ENCODE results near the gene ABCD3. TPM values are rescaled to one million over a fixed set of nuclear protein-coding genes. Genes with fewer than 3 reads are reported as not detected.
"Not testable (repeated sequence)": the region's sequence is repeated elsewhere in the genome, so short reads cannot be mapped to it uniquely, and the experiment has no call there.

Gene ABCD3
- total RNA-seq, 1 donor from 2014 or later: 25.8 TPM

DNA sequence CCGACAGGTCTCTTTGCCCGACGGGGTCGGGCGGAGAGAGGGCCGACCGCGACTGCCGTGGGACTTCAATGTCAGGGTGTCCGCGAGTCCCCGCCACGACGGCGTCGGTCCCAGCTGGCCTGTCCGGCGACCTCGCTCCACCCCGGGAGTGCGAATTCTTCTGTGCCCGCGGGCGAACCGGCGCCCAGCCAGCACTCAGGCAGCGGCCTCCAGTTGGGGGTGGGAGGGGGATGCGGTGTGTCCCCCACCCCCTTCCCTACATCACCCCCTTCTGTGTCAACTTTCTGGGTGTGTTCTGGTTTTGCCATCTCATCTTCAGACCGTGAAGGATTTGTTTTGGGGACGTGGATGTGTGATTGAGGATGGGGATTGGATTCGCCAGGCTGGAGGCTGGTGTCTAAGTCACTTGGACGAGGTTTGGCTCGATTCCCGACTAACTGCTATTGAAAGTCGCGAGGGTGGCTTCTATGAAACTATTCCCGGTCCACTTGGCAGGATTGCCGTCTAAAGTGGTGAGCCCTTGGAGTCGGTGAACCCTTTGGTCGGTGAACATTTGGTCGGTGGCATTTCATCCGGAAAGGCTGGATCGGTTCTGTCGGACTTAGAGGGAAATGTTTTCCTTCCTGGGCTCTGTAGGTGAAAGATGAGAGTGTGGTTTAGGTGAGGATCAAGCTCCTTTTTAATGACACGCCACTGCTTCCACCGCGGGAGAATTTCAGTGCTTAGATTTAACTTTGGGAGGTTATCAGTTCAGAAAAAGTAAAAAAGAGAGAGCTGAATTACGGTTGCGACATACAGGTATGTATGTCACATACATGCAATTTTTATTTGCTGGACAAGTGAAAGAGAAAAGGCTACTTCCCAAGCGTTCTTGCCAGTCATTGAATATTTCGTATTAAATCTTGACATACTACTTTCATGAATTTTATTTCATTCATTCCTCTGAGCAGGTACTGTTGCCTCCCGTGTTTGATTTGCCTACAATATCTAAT lies 771 bp downstream of the ABCD3 start:
- H3K4me3 ChIP-seq (ENCODE audit: low read depth, low read length): peak overlapping the region; percentile 79
- TF ChIP-seq, protein P1, sequence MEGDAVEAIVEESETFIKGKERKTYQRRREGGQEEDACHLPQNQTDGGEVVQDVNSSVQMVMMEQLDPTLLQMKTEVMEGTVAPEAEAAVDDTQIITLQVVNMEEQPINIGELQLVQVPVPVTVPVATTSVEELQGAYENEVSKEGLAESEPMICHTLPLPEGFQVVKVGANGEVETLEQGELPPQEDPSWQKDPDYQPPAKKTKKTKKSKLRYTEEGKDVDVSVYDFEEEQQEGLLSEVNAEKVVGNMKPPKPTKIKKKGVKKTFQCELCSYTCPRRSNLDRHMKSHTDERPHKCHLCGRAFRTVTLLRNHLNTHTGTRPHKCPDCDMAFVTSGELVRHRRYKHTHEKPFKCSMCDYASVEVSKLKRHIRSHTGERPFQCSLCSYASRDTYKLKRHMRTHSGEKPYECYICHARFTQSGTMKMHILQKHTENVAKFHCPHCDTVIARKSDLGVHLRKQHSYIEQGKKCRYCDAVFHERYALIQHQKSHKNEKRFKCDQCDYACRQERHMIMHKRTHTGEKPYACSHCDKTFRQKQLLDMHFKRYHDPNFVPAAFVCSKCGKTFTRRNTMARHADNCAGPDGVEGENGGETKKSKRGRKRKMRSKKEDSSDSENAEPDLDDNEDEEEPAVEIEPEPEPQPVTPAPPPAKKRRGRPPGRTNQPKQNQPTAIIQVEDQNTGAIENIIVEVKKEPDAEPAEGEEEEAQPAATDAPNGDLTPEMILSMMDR (IDR thresholded peaks at IDR 0.05; ENCODE audit: insufficient read depth, low read length, poor library complexity, severe bottlenecking): no peak
- no peaks in the 10 kb centered on the region for H3K36me3 ChIP-seq (ENCODE audit: control insufficient read depth, insufficient read depth, low read length)
- no peaks in the 10 kb centered on the region for H3K27me3 ChIP-seq (ENCODE audit: control insufficient read depth, insufficient read depth, low read length)
- DNase-seq (ENCODE audit: low read depth): no peak

DNA sequence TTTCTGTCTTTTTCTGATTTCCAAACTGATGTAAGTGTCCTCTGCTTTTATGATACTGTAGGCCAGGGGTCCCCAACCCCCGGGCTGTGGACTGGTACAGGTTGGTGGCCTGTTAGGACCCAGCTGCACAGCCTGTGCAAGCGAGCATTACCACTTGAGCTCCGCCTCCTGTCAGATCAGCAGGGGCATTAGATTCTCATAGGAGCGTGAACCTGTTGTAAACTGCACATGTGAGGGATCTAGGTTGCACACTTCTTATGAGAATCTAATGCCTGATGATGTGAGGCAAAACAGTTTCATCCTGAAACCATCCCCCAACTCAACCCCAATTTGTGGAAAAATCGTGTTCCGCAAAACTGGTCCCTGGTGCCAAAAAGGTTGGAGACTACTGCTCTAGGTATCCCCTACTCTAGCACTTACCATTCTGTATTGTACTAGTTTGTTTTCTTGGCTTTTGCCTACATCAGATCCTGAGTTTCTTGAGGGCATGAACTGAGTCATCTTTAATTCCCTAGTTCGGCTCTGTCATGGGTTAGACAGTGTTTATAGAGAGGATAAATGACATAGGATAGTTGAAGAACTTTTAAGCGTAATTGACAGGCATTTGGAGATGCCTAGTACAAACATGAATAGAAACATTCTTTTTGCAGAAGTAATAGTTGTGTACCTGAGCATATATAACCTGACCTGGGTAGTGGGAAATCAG lies 4.1 kb downstream of the ABCD3 start:
- no peaks in the 10 kb centered on the region for H3K36me3 ChIP-seq (ENCODE audit: control insufficient read depth, insufficient read depth, low read length)
- H3K4me3 ChIP-seq (ENCODE audit: low read depth, low read length): no peak overlapping the region
- no peak for DNase-seq (ENCODE audit: low read depth)
- H3K27me3 ChIP-seq (ENCODE audit: control insufficient read depth, insufficient read depth, low read length): no peaks in the 10 kb centered on the region
- TF ChIP-seq, protein P1 (IDR thresholded peaks at IDR 0.05; ENCODE audit: insufficient read depth, low read length, poor library complexity, severe bottlenecking): no peak

DNA sequence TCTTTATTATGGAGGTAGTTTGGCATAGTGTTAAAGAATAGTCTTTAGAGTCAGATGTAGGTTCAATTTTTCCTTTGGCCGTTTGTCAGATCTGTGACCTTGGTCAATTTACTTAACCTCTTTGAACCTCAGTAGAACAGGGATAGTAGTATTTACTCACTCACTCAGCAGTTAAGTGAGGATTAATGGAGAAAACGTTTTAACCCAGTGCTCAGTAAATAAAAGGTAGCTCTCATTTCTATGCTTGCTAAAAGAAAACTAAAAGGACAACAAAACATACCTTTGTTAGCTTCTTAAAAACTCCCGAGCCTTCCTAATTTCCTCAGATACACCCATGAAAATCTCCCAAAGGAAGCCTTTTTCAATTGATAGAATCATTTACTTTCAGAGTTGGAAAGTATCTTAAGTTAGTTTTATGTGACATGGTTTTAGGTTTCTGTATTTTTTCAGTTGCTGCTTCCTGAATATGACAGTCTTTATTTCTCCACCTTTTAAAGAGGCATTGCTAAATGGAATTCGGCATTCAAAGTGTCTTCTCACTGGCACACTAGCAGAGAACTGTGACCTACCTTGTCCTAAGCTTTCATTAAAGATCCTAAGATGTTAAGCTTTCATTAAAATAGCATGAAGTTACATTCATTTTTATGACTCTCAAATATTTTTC lies 7.8 kb downstream of the ABCD3 start:
- no peak overlapping the region for H3K4me3 ChIP-seq (ENCODE audit: low read depth, low read length)
- H3K36me3 ChIP-seq (ENCODE audit: control insufficient read depth, insufficient read depth, low read length): no peaks in the 10 kb centered on the region
- H3K27me3 ChIP-seq (ENCODE audit: control insufficient read depth, insufficient read depth, low read length): no peaks in the 10 kb centered on the region
- DNase-seq (ENCODE audit: low read depth): no peak
- TF ChIP-seq, protein P1 (IDR thresholded peaks at IDR 0.05; ENCODE audit: insufficient read depth, low read length, poor library complexity, severe bottlenecking): no peak

DNA sequence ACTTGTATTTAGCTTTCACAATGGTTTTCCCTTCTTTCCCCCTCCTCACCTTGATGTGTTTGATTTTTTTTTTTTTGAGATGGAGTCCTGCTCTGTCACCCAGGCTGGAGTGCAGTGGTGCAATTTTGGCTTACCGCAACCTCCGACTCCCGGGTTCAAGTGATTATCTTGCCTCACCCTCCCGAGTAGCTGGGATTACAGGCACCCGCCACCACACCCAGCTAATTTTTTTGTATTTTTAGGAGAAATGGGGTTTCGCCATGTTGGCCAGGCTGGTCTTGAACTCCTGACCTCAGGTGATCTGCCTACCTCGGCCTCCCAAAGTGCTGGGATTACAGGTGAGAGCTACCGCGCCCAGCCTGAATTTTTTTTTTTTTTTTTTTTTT lies 8.3 kb downstream of the ABCD3 start:
- H3K36me3 ChIP-seq (ENCODE audit: control insufficient read depth, insufficient read depth, low read length); H3K4me3 ChIP-seq (ENCODE audit: low read depth, low read length); DNase-seq (ENCODE audit: low read depth): not testable (repeated sequence)

DNA sequence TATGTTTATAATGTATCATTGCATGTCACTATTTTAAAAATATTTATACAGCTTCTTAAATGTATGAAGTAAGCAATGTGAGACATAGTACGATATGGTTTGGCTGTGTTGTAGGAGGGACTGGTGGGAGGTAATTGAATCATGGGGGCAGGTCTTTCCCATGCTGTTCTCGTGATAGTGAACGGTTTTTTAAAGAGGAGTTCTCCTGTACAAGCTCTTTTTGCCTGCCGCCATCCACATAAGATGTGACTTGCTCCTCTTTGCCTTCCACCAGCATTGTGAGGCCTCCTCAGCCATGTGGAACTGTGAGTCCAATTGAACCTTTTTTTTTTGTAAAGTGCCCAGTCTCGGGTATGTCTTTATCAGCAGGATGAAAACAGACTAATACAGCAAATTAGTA lies 10.3 kb downstream of the ABCD3 start:
- H3K27me3 ChIP-seq (ENCODE audit: control insufficient read depth, insufficient read depth, low read length): no peaks in the 10 kb centered on the region
- TF ChIP-seq, protein P1 (IDR thresholded peaks at IDR 0.05; ENCODE audit: insufficient read depth, low read length, poor library complexity, severe bottlenecking): no peak
- no peaks in the 10 kb centered on the region for H3K36me3 ChIP-seq (ENCODE audit: control insufficient read depth, insufficient read depth, low read length)

More for the DNA sequence above, 8.3 kb downstream of the ABCD3 start:
- H3K27me3 ChIP-seq (ENCODE audit: control insufficient read depth, insufficient read depth, low read length): not testable (repeated sequence)

DNA sequence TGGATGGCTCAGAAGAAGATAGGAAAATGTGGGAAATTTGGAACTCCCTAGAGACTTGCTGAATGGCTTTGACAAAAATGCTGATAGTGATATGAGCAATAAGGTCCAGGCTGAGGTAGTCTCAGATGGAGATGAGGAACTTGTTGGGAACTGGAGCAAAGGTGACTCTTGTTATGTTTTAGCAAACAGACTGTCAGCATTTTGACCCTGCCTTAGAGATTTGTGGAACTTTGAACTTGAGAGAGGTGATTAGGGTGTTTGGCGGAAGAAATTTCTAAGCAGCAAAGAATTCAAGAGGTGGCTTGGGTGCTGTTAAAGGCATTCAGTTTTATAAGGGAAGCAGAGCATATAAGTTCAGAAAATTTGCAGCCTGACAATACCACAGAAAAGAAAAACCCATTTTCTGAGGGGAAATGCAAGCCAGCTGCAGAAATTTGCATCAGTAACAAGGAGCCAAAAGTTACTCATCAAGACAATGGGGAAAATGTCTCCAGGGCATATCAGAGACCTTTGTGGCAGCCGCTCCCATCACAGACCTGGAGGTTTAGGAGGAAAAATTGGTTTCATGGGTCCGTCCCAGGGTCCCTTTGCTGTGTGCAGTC lies 10.8 kb downstream of the ABCD3 start:
- DNase-seq (ENCODE audit: low read depth); H3K4me3 ChIP-seq (ENCODE audit: low read depth, low read length); H3K36me3 ChIP-seq (ENCODE audit: control insufficient read depth, insufficient read depth, low read length); H3K27me3 ChIP-seq (ENCODE audit: control insufficient read depth, insufficient read depth, low read length): not testable (repeated sequence)

More for the DNA sequence above, 10.3 kb downstream of the ABCD3 start:
- no peak for DNase-seq (ENCODE audit: low read depth)
- H3K4me3 ChIP-seq (ENCODE audit: low read depth, low read length): no peak overlapping the region

DNA sequence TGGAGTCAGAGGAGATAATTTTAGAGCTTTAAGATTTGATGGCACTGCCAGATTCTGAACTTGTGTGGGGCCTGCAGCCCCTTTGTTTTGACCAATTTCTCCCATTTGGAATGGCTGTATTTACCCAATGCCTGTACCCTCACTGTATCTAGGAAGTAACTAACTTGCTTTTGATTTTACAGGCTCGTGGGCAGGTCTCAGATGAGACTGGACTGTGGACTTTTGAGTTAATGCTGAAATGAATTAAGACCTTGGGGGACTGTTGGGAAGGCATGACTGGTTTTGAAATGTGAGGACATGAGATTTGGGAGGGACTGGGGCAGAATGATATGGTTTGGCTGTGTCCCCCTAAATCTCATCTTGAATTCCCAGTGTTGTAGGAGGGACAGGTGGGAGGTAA lies 11.9 kb downstream of the ABCD3 start:
- not testable (repeated sequence) for H3K27me3 ChIP-seq (ENCODE audit: control insufficient read depth, insufficient read depth, low read length); DNase-seq (ENCODE audit: low read depth); H3K4me3 ChIP-seq (ENCODE audit: low read depth, low read length); H3K36me3 ChIP-seq (ENCODE audit: control insufficient read depth, insufficient read depth, low read length)

Measured in kidney epithelial cell (primary cell).